GM12801 (cell line): ENCODE results near the gene SIPA1L3.

Source experiments
- CTCF ChIP-seq: IDR thresholded peaks from one replicate; pipeline ENCODE4 v1.5.1; 2011; ENCODE audit warnings: control low read depth; ENCODE audit not compliant: insufficient read length; ENCODE audit errors: extremely low read depth

The SIPA1L3 gene

GRCh38 chr19:38012944-38013343 lies 105.9 kb downstream of the SIPA1L3 start:
- no peak for TF ChIP-seq CTCF

GRCh38 chr19:38013913-38014580 lies 107.0 kb downstream of the SIPA1L3 start:
- no peak for TF ChIP-seq CTCF

- no peak for TF ChIP-seq CTCF
These were observed 108.2 kb downstream of the SIPA1L3 start for GRCh38 chr19:38015216-38015615.

GRCh38 chr19:38015761-38016160 lies 108.8 kb downstream of the SIPA1L3 start:
- TF ChIP-seq CTCF: no peak

- TF ChIP-seq CTCF: no peak
These were observed 110.6 kb downstream of the SIPA1L3 start for GRCh38 chr19:38017401-38018151.

GRCh38 chr19:38018694-38019395 lies 111.8 kb downstream of the SIPA1L3 start:
- TF ChIP-seq CTCF: no peak

- no peak for TF ChIP-seq CTCF
These were observed 112.4 kb downstream of the SIPA1L3 start for GRCh38 chr19:38019396-38019724.
